K562 (cell line): ENCODE results near the gene RASL11A. TPM values are rescaled to one million over a fixed set of nuclear protein-coding genes. Genes with fewer than 3 reads are reported as not detected.

ENCODE experiments used
- CTCFL ChIP-seq: IDR thresholded peaks from 2 replicates; pipeline ENCODE4 v1.6.1; 2011; ENCODE audit warnings: borderline replicate concordance, low read depth, mild to moderate bottlenecking, moderate library complexity, low read length; ENCODE audit not compliant: insufficient read depth, poor library complexity, severe bottlenecking
- ETV1 ChIP-seq: fragments of 450-650 bp; conservative IDR thresholded peaks from 2 replicates; pipeline ENCODE4 v1.6.1; 2016; ENCODE audit warnings: missing genetic modification characterization, control low read depth, low read depth, missing compliant biosample characterization
- EWSR1 ChIP-seq: fragments of 450-650 bp; IDR thresholded peaks from 2 replicates; pipeline ENCODE4 v1.6.1; 2018; ENCODE audit warnings: borderline replicate concordance, mild to moderate bottlenecking, low read depth, moderate library complexity; ENCODE audit not compliant: partially characterized antibody
- GATA2 ChIP-seq: sonication (generic); formaldehyde crosslinking; IDR thresholded peaks from 2 replicates; pipeline ENCODE4 v1.4.0; 2020; ENCODE audit warnings: mild to moderate bottlenecking, missing genetic modification reagents
- GATAD2A ChIP-seq: fragments of 450-650 bp; IDR thresholded peaks from 2 replicates; pipeline ENCODE4 v1.6.1; 2017
- HCFC1 ChIP-seq: IDR thresholded peaks from 2 replicates; pipeline ENCODE4 v1.6.1; 2012; ENCODE audit warnings: low read depth, low read length, improper control_type of control experiment
- HNRNPK ChIP-seq: fragments of 200-400 bp; formaldehyde crosslinking; IDR thresholded peaks from one replicate; pipeline ENCODE4 v1.6.1; 2018; ENCODE audit warnings: mild to moderate bottlenecking, low read depth, low read length; ENCODE audit not compliant: poor library complexity, severe bottlenecking
- IRF2 ChIP-seq: sonication (generic); formaldehyde crosslinking; IDR thresholded peaks from 2 replicates; pipeline ENCODE4 v1.8.1; 2022; ENCODE audit warnings: mild to moderate bottlenecking, missing genetic modification reagents
- MITF ChIP-seq: IDR thresholded peaks from 2 replicates; pipeline ENCODE4 v1.6.1; 2014; ENCODE audit warnings: antibody characterized with exemption
- MTA3 ChIP-seq: fragments of 450-650 bp; formaldehyde crosslinking; IDR thresholded peaks from 2 replicates; pipeline ENCODE4 v1.6.1; 2017; ENCODE audit warnings: mild to moderate bottlenecking, borderline replicate concordance
- NFYB ChIP-seq: IDR thresholded peaks from 2 replicates; pipeline ENCODE4 v1.6.1; 2011; ENCODE audit warnings: mild to moderate bottlenecking, moderate library complexity; ENCODE audit not compliant: insufficient read length; ENCODE audit errors: extremely low read depth
- PTTG1 ChIP-seq: fragments of 450-650 bp; IDR thresholded peaks from 2 replicates; pipeline ENCODE4 v1.6.1; 2016; ENCODE audit warnings: low read depth, mild to moderate bottlenecking, missing genetic modification characterization, missing compliant biosample characterization
- SMAD3 ChIP-seq: fragments of 450-650 bp; formaldehyde crosslinking; conservative IDR thresholded peaks from 2 replicates; pipeline ENCODE4 v1.4.0; 2020; ENCODE audit warnings: mild to moderate bottlenecking
- SRSF9 ChIP-seq: fragments of 200-400 bp; formaldehyde crosslinking; IDR thresholded peaks from 2 replicates; pipeline ENCODE4 v1.6.1; 2017; ENCODE audit warnings: low read depth, low read length, borderline replicate concordance
- TAF1 ChIP-seq: IDR thresholded peaks from 2 replicates; pipeline ENCODE4 v1.6.1; 2011; ENCODE audit warnings: mild to moderate bottlenecking, low read length, moderate library complexity; ENCODE audit not compliant: insufficient read depth, control insufficient read depth, severe bottlenecking; ENCODE audit errors: extremely low read depth
- TBL1XR1 ChIP-seq, 2 experiments: IDR thresholded peaks; 2 replicates each; pipeline ENCODE4 v1.6.1; 2012; ENCODE audit warnings: improper control_type of control experiment in 2 of 2, low read length in 2 of 2, mild to moderate bottlenecking in 1 of 2
- ZFP91 ChIP-seq: sonication (generic); formaldehyde crosslinking; IDR thresholded peaks from 2 replicates; pipeline ENCODE4 v1.8.0; 2022; ENCODE audit warnings: mild to moderate bottlenecking, missing genetic modification reagents
- ZKSCAN1 ChIP-seq: fragments of 150-350 bp; IDR thresholded peaks from 2 replicates; pipeline ENCODE4 v1.6.1; 2016; ENCODE audit warnings: low read depth, low read length
- ZNF24 ChIP-seq: fragments of 450-650 bp; IDR thresholded peaks from 2 replicates; pipeline ENCODE4 v1.6.1; 2016
- ZNF277 ChIP-seq: fragments of 250-450 bp; sonication (Bioruptor Pico); IDR thresholded peaks from 2 replicates; pipeline ENCODE4 v1.8.0; 2022; ENCODE audit warnings: inconsistent platforms, mild to moderate bottlenecking, moderate library complexity, borderline replicate concordance
- ZNF282 ChIP-seq: sonication (generic); formaldehyde crosslinking; IDR thresholded peaks from 2 replicates; pipeline ENCODE4 v1.8.1; 2023; ENCODE audit warnings: missing genetic modification reagents
- ZNF311 ChIP-seq: fragments of 250-450 bp; sonication (Bioruptor Pico); IDR thresholded peaks from 2 replicates; pipeline ENCODE4 v1.4.0; 2020; ENCODE audit warnings: mild to moderate bottlenecking, moderate library complexity
- polyA plus RNA-seq, 8 experiments: library from polyadenylated mRNA; depleted of rRNA in 4 of 8; stranded (reverse) in 5 of 8; unstranded in 3 of 8; fragments of >200 nt; fragmentation: Nextera tagmentation in 2 of 8; fragmentation: Illumina TruSeq in 1 of 8; extraction: Ambion mirVana in 2 of 8; extraction: Trizol in 1 of 8; gene quantifications; 2 replicates each; pipeline versions ENCODE4 v1.2.1 to v1.2.3, GENCODE V29; 2011 to 2014; ENCODE audit warnings: inconsistent platforms in 1 of 8, missing spikeins in 1 of 8
- total RNA-seq, 7 experiments: library from RNA; depleted of rRNA in 6 of 7; stranded (reverse); fragments of >200 nt in 6 of 7; fragmentation: Illumina TruSeq in 2 of 7; extraction: Trizol in 2 of 7; gene quantifications; 2 replicates each; pipeline versions ENCODE4 v1.2.1 to v1.2.3, GENCODE V29; 2011 to 2021; ENCODE audit warnings: low replicate concordance in 1 of 7

RASL11A gene
- total and polyA plus RNA-seq, 9 of the 15 experiments (the other 6 are each of a cell fraction or from before 2014, with no cell fraction given), result 0.11 to 2.2 (median 1.5) TPM; not detected in 1

GRCh38 chr13:27270594-27271520 is at the start of gene RASL11A (continued):
- TF ChIP-seq EWSR1 (no peak), ZNF24 (no peak), MITF (no peak), TBL1XR1 (IDR thresholded peaks at IDR 0.05; ENCODE audit: low read length in 2 of 2) (no peak), ZNF277 (CRISPR knock-in tag) (no peak), MTA3 (peak; percentile 71; the same call in 1 of the 2 replicates), ZNF311 (no peak), HCFC1 (no peak), ZKSCAN1 (no peak), PTTG1 (no peak), CTCFL (peak; percentile 3), ZFP91 (no peak), ZNF282 (CRISPR knock-in tag) (no peak), NFYB (no peak), ETV1 (tag) (no peak), GATAD2A (no peak), SMAD3 (CRISPR knock-in tag) (no peak), TAF1 (no peak), GATA2 (CRISPR knock-in tag) (no peak), HNRNPK (no peak), IRF2 (no peak), SRSF9 (no peak)
